Endothelial cell of umbilical vein (primary cell): ENCODE data around the gene CTNS. TPM values are rescaled to one million over a fixed set of nuclear protein-coding genes. Genes with fewer than 3 reads are reported as not detected.

Experiments used
- BruUV-seq: library from RNA; stranded (reverse); fragments of 400-500 nt; replicated peaks from 2 replicates; lab custom pipeline; 2021; lab: Mats Ljungman, UMichigan
- CTCF ChIA-PET: fragments of 300-600, 350-600 bp; sonication (Branson Sonifier 250); formaldehyde crosslinking; loops from one replicate; lab custom pipeline; 2021; ENCODE audit warnings: antibody characterized with exemption, inconsistent platforms; lab: Charles Lee
- POLR2A ChIA-PET: fragments of 300-600, 350-600 bp; sonication (Branson Sonifier 250); formaldehyde crosslinking; loops from one replicate; lab custom pipeline; 2021; ENCODE audit warnings: antibody characterized with exemption, inconsistent platforms; lab: Charles Lee
- DNase-seq: peaks from one replicate; pipeline ENCODE4 v3.0.0-alpha.2; 2011; ENCODE audit warnings: low read depth, low spot score
- FAIRE-seq: peaks from 2 replicates; lab custom pipeline; 2011; peaks lifted over from hg19 to GRCh38; lab: Jason Lieb, UNC
- H2AFZ ChIP-seq: 2 replicates; pipeline ENCODE4 v1.6.0; 2012; ENCODE audit warnings: low read depth, low read length, control low read depth, inconsistent platforms
- H3K27ac ChIP-seq: 2 replicates; pipeline ENCODE4 v1.5.1; 2011; ENCODE audit warnings: low read depth, mild to moderate bottlenecking, control low read depth, low read length, moderate library complexity; ENCODE audit not compliant: insufficient read depth
- H3K27me3 ChIP-seq, 2 experiments: 2 replicates each; pipeline versions ENCODE4 v1.6.0 to v1.6.1; 2011; ENCODE audit warnings: low read length in 2 of 2, mixed read lengths in 1 of 2; ENCODE audit not compliant: control insufficient read depth in 2 of 2, insufficient read depth in 2 of 2
- H3K36me3 ChIP-seq, 2 experiments: 2 replicates in 1 of 2; 3 replicates in 1 of 2; pipeline ENCODE4 v1.5.1; 2011; ENCODE audit warnings: low read length in 2 of 2, mild to moderate bottlenecking in 1 of 2, moderate library complexity in 1 of 2; ENCODE audit not compliant: control insufficient read depth in 2 of 2, insufficient read depth in 2 of 2; ENCODE audit errors: extremely low read depth in 1 of 2
- H3K4me1 ChIP-seq: 3 replicates; pipeline ENCODE4 v1.5.1; 2011; ENCODE audit warnings: mild to moderate bottlenecking, low read length; ENCODE audit not compliant: control insufficient read depth, insufficient read depth; ENCODE audit errors: extremely low read depth
- H3K4me2 ChIP-seq: 2 replicates; pipeline ENCODE4 v1.6.1; 2011; ENCODE audit warnings: low read length, control low read depth, mixed read lengths; ENCODE audit not compliant: insufficient read depth
- H3K4me3 ChIP-seq, 3 experiments: fragments of 200-600 bp in 1 of 3; sonication (generic), shearing (Covaris generic) in 1 of 3; replicated peaks in 1 of 3; 2 replicates each; pipeline ENCODE4 v1.5.1; 2011 to 2016; ENCODE audit warnings: control low read depth in 3 of 3, low read length in 3 of 3, mild to moderate bottlenecking in 2 of 3, inconsistent platforms in 1 of 3, low read depth in 1 of 3, moderate library complexity in 1 of 3; ENCODE audit not compliant: insufficient read depth in 1 of 3
- H3K79me2 ChIP-seq: 2 replicates; pipeline ENCODE4 v1.6.0; 2012; ENCODE audit warnings: low read length, inconsistent platforms; ENCODE audit not compliant: control insufficient read depth, insufficient read depth
- H3K9ac ChIP-seq: replicated peaks from 2 replicates; pipeline ENCODE3; 2011; ENCODE audit warnings: low read length, control low read depth; ENCODE audit not compliant: insufficient read depth; ENCODE audit errors: extremely low read depth
- H3K9me1 ChIP-seq: replicated peaks from 3 replicates; pipeline ENCODE4 v1.6.0; 2011; ENCODE audit warnings: mild to moderate bottlenecking, low read length; ENCODE audit not compliant: control insufficient read depth, insufficient read depth; ENCODE audit errors: extremely low read depth
- H3K9me3 ChIP-seq: replicated peaks from 2 replicates; pipeline ENCODE4 v1.5.1; 2012; ENCODE audit warnings: low read length, inconsistent platforms; ENCODE audit not compliant: control insufficient read depth, insufficient read depth
- H4K20me1 ChIP-seq: replicated peaks from 2 replicates; pipeline ENCODE3; 2011; ENCODE audit warnings: mild to moderate bottlenecking, low read length; ENCODE audit not compliant: control insufficient read depth, insufficient read depth; ENCODE audit errors: extremely low read depth
- JUN ChIP-seq: IDR thresholded peaks from 2 replicates; pipeline ENCODE4 v1.6.1; 2011; ENCODE audit warnings: borderline replicate concordance, low read depth; ENCODE audit not compliant: insufficient read length, insufficient read depth
- dilution Hi-C: fragments of 300-500 bp; cut with MboI; formaldehyde crosslinking; loops from one replicate; pipeline ENCODE4 v1.15.0; 2019; ENCODE audit warnings: low sequenced_read_pairs; ENCODE audit not compliant: extremely low pct_ligation_motif_present
- intact Hi-C: fragments of 100-400 bp; cut with micrococcal nuclease; formaldehyde crosslinking; loops from one replicate; pipeline ENCODE4 v1.10.0; 2022
- polyA plus RNA-seq, 4 experiments: library from polyadenylated mRNA; depleted of rRNA in 3 of 4; stranded (reverse) in 3 of 4; unstranded in 1 of 4; fragments of >200 nt; gene quantifications; 2 replicates each; pipeline versions ENCODE4 v1.2.1 to v1.2.3, GENCODE V29; 2011 to 2012; ENCODE audit warnings: missing spikeins in 1 of 4
- total RNA-seq: library from RNA; stranded (reverse); gene quantifications from 2 replicates; pipeline ENCODE4 v1.2.3, GENCODE V29; 2021
- TF ChIP-seq, protein P1 (sequence below): IDR thresholded peaks from 2 replicates; pipeline ENCODE4 v1.6.1; 2011; ENCODE audit not compliant: insufficient read depth, insufficient read length
- TF ChIP-seq, protein P2 (sequence below), 2 donors: IDR thresholded peaks; 1 replicate in 1 of 2; 2 replicates in 1 of 2; pipeline ENCODE4 v1.5.1; 2011; ENCODE audit warnings: low read length in 2 of 2, mild to moderate bottlenecking in 2 of 2, moderate library complexity in 2 of 2, control low read depth in 1 of 2, inconsistent platforms in 1 of 2, low read depth in 1 of 2; ENCODE audit not compliant: insufficient read depth in 1 of 2; ENCODE audit errors: extremely low read depth in 1 of 2

Gene CTNS
- total and polyA plus RNA-seq, 2 donors (not counting 3 experiments of a cell fraction or from before 2014, with no cell fraction given) = 17.9 to 25.9 TPM

DNA sequence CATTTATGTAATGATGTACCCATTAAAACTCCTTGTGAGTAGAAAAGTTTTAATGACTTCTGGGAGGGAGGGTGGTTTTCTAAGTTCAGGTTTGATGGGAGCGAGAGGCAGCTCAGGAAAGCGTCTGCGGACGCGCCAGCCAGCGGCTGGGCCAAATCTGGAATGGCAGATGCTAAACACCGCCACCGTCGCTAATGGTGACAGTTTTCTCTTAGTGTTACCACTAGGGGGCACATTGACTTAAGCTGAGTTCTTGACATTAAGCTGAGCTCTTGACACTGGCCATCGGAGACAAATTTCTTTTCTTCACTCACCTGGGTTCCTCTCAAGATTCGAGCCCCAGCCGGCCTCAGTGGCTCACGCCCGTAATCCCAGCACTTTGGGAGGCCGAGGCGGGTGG is 34.1 kb upstream of the CTNS start:
- no peaks in the 10 kb centered on the region for H3K9me3 ChIP-seq
- no peak for FAIRE-seq
- no peak overlapping the region for H3K27ac ChIP-seq
- H3K4me3 ChIP-seq = no peak overlapping the region
- no peaks in the 10 kb centered on the region for H3K27me3 ChIP-seq
- CTCF ChIA-PET = interaction anchor here (0.6 to 2.5 kb wide), 11 partner anchors 9 to 554 kb away, joined by 3 to 15 read pairs (median 3); partner anchors contain the start of genes CTNS and SHPK
- H3K9ac ChIP-seq = no peak overlapping the region
- peaks cover 0 to 5% of the 10 kb centered on the region in 2 experiments for H3K36me3 ChIP-seq
- H2AFZ ChIP-seq = no peak overlapping the region
- H3K9me1 ChIP-seq = no peaks in the 10 kb centered on the region
- dilution Hi-C loops = no loop called here
- POLR2A ChIA-PET = no interaction called here
- intact Hi-C loops = loop anchor here (2.0 kb wide), 1 partner anchor 66 kb away; the partner anchor contains the start of genes EMC6 and TAX1BP3
- no peaks in the 10 kb centered on the region for H4K20me1 ChIP-seq
- DNase-seq = no peak
- H3K79me2 ChIP-seq = no peaks in the 10 kb centered on the region
- no peak overlapping the region for H3K4me2 ChIP-seq
- no TSS peak for BruUV-seq
- no peak for TF ChIP-seq JUN
- TF ChIP-seq, protein P1, sequence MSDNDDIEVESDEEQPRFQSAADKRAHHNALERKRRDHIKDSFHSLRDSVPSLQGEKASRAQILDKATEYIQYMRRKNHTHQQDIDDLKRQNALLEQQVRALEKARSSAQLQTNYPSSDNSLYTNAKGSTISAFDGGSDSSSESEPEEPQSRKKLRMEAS = no peak
- TF ChIP-seq, protein P2, sequence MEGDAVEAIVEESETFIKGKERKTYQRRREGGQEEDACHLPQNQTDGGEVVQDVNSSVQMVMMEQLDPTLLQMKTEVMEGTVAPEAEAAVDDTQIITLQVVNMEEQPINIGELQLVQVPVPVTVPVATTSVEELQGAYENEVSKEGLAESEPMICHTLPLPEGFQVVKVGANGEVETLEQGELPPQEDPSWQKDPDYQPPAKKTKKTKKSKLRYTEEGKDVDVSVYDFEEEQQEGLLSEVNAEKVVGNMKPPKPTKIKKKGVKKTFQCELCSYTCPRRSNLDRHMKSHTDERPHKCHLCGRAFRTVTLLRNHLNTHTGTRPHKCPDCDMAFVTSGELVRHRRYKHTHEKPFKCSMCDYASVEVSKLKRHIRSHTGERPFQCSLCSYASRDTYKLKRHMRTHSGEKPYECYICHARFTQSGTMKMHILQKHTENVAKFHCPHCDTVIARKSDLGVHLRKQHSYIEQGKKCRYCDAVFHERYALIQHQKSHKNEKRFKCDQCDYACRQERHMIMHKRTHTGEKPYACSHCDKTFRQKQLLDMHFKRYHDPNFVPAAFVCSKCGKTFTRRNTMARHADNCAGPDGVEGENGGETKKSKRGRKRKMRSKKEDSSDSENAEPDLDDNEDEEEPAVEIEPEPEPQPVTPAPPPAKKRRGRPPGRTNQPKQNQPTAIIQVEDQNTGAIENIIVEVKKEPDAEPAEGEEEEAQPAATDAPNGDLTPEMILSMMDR (IDR thresholded peaks at IDR 0.05; ENCODE audit: extremely low read depth in 1 of 2, insufficient read depth in 1 of 2, low read depth in 1 of 2, low read length in 2 of 2) = peak; percentile 24 to 33
- peaks cover 9% of the 10 kb centered on the region for H3K4me1 ChIP-seq
